ENCODE data around the gene MTREX.

The MTREX gene

GRCh38 chr5:55303238-55303690 is 4.5 kb upstream of the MTREX start:
- Histone ChIP-seq H4K20me1 (ENCODE audit: control insufficient read depth, insufficient read depth, low read depth, low read length) (0 out of 2 replicates have a peak, but pooled peaks cover 4% of the 10 kb centered on the region), H3F3A (ENCODE audit: control insufficient read depth, insufficient read depth) (no peaks in the 10 kb centered on the region; the same call in 1 of the 2 replicates), H3K9me3 (ENCODE audit: control insufficient read depth, insufficient read depth, low read length) (no peaks in the 10 kb centered on the region), H3K4me2 (ENCODE audit: low read length) (no peak overlapping the region), H3K27ac (ENCODE audit: low read depth, low read length) (no peak overlapping the region), H3K36me3 (ENCODE audit: control insufficient read depth, low read length) (peaks cover 36% of the 10 kb centered on the region), H3K9me2 (replicated peaks; ENCODE audit: control insufficient read depth, low read length) (no peaks in the 10 kb centered on the region), H3K79me2 (ENCODE audit: control insufficient read depth, low read length) (peaks cover 85% of the 10 kb centered on the region), H3K27me3 (ENCODE audit: control insufficient read depth, low read length) (no peaks in the 10 kb centered on the region), H3K4me1 (ENCODE audit: control insufficient read depth, low read length) (peaks cover 24% of the 10 kb centered on the region), H3K4me3 (ENCODE audit: low read length) (no peak overlapping the region)
- TF ChIP-seq CTCF (IDR thresholded peaks at IDR 0.05; ENCODE audit: low read depth, low read length, poor library complexity, severe bottlenecking) (no peak), EZH2phosphoT487 (IDR thresholded peaks at IDR 0.05; ENCODE audit: borderline replicate concordance, low read length) (no peak)

GRCh38 chr5:55304584-55304983 is 3.2 kb upstream of the MTREX start:
- Histone ChIP-seq H4K20me1 (ENCODE audit: control insufficient read depth, insufficient read depth, low read depth, low read length) (peaks cover 7% of the 10 kb centered on the region; the same call in 1 of the 2 replicates), H3K27me3 (ENCODE audit: control insufficient read depth, low read length) (no peaks in the 10 kb centered on the region), H3K4me2 (ENCODE audit: low read length) (no peak overlapping the region), H3F3A (ENCODE audit: control insufficient read depth, insufficient read depth) (no peaks in the 10 kb centered on the region; the same call in 1 of the 2 replicates), H3K9me3 (ENCODE audit: control insufficient read depth, insufficient read depth, low read length) (no peaks in the 10 kb centered on the region), H3K36me3 (ENCODE audit: control insufficient read depth, low read length) (peaks cover 40% of the 10 kb centered on the region), H3K27ac (ENCODE audit: low read depth, low read length) (no peak overlapping the region), H3K79me2 (ENCODE audit: control insufficient read depth, low read length) (peaks cover 93% of the 10 kb centered on the region), H3K4me1 (ENCODE audit: control insufficient read depth, low read length) (peaks cover 30% of the 10 kb centered on the region), H3K4me3 (ENCODE audit: low read length) (no peak overlapping the region), H3K9me2 (replicated peaks; ENCODE audit: control insufficient read depth, low read length) (no peaks in the 10 kb centered on the region)
- no peak for TF ChIP-seq CTCF (IDR thresholded peaks at IDR 0.05; ENCODE audit: low read depth, low read length, poor library complexity, severe bottlenecking)
- TF ChIP-seq EZH2phosphoT487 (IDR thresholded peaks at IDR 0.05; ENCODE audit: borderline replicate concordance, low read length): no peak

GRCh38 chr5:55305345-55305744 is 2.4 kb upstream of the MTREX start:
- peak overlapping the region; percentile 94 for H3K4me3 ChIP-seq (ENCODE audit: low read length)
- no peaks in the 10 kb centered on the region; the same call in 1 of the 2 replicates for H3F3A ChIP-seq (ENCODE audit: control insufficient read depth, insufficient read depth)
- H3K27ac ChIP-seq (ENCODE audit: low read depth, low read length): no peak overlapping the region
- peak overlapping the region; percentile 70 for H3K4me2 ChIP-seq (ENCODE audit: low read length)
- no peaks in the 10 kb centered on the region for H3K9me3 ChIP-seq (ENCODE audit: control insufficient read depth, insufficient read depth, low read length)
- TF ChIP-seq EZH2phosphoT487 (IDR thresholded peaks at IDR 0.05; ENCODE audit: borderline replicate concordance, low read length) (no peak), CTCF (IDR thresholded peaks at IDR 0.05; ENCODE audit: low read depth, low read length, poor library complexity, severe bottlenecking) (no peak)
- H3K4me1 ChIP-seq (ENCODE audit: control insufficient read depth, low read length): peaks cover 36% of the 10 kb centered on the region
- H3K9me2 ChIP-seq (replicated peaks; ENCODE audit: control insufficient read depth, low read length): no peaks in the 10 kb centered on the region
- H3K27me3 ChIP-seq (ENCODE audit: control insufficient read depth, low read length): no peaks in the 10 kb centered on the region
- H3K36me3 ChIP-seq (ENCODE audit: control insufficient read depth, low read length): peaks cover 46% of the 10 kb centered on the region
- H4K20me1 ChIP-seq (ENCODE audit: control insufficient read depth, insufficient read depth, low read depth, low read length): peaks cover 8% of the 10 kb centered on the region; the same call in 1 of the 2 replicates
- H3K79me2 ChIP-seq (ENCODE audit: control insufficient read depth, low read length): peaks cover 95% of the 10 kb centered on the region
